GM19238 (cell line): ENCODE measurements around the gene NAXD.
"Not testable (repeated sequence)": the region's sequence is repeated elsewhere in the genome, so short reads cannot be mapped to it uniquely, and the experiment has no call there.

Experiments
- DNase-seq: peaks from one replicate; pipeline ENCODE4 v3.0.0; 2011; ENCODE audit warnings: low spot score; ENCODE audit not compliant: insufficient read length

Gene NAXD

GRCh38 chr13:110662777-110663443, 47.6 kb downstream of the NAXD start:
- DNase-seq = no peak

DNA sequence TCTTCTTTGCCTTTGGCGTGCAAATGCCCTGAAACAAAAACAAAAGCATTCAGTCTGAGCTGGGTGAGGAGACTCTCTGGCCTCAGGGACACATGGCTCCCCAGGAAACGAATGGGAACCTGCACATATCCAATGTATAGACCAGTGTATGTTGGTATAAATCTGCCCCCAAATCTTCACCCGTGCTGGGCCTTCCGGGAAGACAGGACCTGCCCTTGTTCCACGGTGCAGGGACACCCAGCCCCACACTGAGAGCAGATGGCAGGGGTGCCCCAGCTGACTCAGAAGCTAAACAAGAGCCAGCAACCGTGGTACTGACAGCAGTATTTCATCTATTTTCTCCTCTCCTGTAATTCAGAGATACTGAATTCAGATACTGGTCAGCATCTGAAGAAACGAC, 48.1 kb downstream of the NAXD start:
- no peak for DNase-seq

- DNase-seq = no peak
Observed at GRCh38 chr13:110664041-110664440, 48.7 kb downstream of the NAXD start.

DNA sequence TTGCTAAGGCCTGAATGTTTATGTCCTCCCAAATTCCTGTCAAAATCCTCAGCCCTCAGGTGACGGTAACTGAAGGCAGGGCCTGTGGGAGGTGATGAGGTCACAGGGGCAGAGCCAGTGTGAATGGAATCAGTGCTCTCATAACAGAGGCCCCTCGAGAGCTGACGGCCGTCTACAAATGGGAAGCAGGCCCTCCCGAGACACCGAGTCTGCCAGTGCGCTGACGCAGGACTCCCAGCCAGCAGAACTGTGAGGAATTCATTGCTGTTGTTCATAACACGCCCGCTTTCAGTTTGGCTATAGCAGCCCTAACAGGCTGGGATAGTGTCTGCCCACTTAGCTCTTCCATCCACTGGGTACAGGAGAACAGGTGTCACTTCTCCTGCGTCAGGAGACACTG, 49.3 kb downstream of the NAXD start:
- no peak for DNase-seq

- no peak for DNase-seq
Observed at GRCh38 chr13:110665491-110666254, 50.3 kb downstream of the NAXD start.

- no peak for DNase-seq
Observed at GRCh38 chr13:110666255-110666533, 50.8 kb downstream of the NAXD start.

DNA sequence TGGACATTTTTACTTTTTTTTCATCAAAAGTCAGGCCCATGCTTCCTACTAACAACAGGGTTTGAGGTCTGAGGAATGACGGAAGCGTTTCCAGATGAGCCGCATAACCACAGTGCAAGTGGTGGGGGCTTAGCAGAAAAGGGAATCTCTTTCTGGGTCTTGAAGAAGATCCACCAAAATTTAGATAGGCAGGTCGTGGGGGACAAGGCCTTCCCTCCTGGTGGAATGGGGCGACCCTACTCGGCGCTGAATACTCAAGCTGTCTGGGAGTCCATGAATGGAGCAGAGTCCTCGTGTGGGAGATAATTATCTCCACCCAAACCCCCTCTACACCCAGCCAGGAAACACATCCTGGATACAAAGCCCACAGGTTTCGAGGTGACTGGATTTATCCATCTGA, 53.7 kb downstream of the NAXD start:
- no peak for DNase-seq

DNA sequence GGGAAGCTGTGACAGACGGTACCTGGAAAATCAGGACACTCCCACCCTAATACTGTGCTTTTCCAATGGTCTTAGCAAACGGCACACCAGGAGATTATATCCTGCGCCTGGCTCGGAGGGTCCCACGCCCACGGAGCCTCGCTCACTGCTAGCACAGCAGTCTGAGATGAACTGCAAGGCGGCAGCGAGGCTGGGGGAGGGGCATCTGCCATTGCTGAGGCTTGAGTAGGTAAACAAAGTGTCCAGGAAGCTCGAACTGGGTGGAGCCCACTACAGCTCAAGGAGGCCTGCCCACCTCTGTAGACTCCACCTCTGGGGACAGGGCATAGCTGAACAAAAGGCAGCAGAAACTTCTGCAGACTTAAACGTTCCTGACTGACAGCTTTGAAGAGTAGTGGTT, 54.5 kb downstream of the NAXD start:
- DNase-seq = not testable (repeated sequence)

GRCh38 chr13:110676595-110677587, 61.5 kb downstream of the NAXD start:
- peak; percentile 26 for DNase-seq

GRCh38 chr13:110677731-110678545, 62.6 kb downstream of the NAXD start:
- DNase-seq = no peak

DNA sequence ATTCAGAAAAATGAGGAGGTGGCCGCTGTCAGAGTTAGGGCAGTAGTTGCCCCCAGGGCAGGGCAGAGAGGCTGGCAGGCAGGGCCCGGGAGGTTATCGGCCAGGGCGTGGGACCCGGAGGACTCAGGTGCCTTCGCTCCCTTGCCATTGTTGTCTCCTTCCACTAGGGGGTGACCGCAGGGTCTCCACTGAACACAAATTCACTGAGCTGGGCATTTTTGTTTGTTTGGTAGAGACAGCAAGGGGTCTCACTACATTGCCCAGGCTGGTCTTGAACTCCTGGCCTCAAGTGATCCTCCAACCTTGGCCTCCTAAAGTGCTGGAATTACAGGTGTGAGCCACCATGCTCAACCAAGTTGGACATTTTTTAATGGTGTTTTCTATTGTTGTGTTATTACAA, 65.5 kb downstream of the NAXD start:
- DNase-seq = no peak

GRCh38 chr13:110681868-110682550, 66.7 kb downstream of the NAXD start:
- DNase-seq = no peak

DNA sequence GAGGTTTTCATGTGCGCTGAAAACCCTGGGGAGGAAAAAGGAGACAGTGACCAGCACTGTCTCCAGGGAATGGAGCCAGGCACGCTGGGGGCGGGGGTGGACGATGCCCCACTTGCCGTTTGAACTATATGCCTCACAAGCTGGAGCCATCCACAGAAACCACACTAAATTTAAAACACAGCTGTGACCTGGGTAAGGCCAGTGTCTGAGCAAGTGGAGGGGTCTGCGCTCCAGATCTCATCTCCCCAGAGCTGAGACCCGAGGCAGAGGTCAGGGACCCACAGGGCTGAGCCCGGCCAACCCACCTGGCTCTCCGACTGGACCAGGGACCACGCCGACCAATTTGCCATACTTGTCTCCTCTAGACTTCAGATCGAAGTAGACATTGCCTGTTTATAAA, 67.4 kb downstream of the NAXD start:
- DNase-seq = no peak

GRCh38 chr13:110683203-110683883, 68.0 kb downstream of the NAXD start:
- no peak for DNase-seq

GRCh38 chr13:110683921-110684320, 68.6 kb downstream of the NAXD start:
- no peak for DNase-seq

DNA sequence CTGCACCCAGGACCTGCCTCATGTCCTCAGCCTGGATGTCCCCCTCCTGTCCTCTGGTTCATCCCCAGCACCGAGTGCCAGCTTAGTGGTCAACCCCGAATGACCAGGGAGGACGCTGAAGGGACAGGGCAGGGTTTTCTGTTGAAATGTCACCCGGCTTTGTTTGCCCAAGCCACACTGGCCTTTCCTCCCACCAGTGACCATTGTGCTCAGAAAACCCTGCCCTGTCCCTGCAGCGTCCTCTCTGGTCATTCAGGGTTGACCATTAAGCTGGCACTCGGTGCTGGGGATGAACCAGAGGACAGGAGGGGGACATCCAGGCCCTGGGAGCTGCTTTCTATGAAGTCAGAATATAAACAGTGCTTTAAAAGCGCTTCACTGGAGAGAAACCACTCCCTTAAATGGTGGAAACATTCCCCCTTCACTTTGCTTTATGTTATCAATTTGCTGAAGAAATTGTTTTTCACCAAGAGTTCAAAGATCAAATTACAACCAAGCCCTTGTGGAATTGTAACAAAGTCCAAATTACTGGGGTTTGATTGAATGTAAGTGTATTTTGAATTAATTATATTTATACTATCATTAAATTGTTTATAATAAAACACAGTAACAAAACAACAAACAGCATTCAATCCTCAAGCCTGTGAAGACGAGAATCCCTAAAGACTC, 69.2 kb downstream of the NAXD start:
- no peak for DNase-seq

DNA sequence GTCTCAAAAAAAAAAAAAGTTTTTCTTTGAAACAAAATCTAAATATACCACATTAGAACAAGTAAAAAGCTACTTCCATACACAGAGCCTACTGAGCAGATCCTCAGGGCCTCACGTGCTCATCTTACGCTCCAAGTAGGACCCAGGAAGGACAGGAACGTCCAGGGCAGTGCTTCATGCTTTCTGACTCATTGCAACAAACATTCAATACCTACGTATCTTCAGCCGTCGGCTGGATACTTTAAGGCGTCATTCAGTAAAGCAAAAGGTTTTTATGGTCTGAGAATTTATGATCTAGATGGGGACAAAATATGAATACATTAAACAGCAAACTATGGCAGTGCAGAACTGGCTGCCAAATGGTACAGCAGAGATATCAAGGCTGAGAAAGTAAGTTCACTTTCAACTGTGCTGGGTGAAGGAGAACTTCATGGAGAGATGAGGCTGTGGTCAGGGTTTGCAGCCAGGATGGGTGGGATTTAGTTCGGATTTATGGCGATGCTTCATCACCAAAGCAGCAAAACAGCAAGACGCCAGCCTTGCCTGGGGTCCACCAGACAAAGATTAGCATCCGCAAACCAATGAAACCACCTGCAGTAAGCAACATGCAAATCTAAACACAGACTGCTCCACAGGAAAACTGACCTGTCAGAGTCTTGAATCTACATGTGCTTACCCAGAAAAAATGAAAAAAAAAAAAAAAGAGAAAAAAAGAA, 70.1 kb downstream of the NAXD start:
- no peak for DNase-seq

DNA sequence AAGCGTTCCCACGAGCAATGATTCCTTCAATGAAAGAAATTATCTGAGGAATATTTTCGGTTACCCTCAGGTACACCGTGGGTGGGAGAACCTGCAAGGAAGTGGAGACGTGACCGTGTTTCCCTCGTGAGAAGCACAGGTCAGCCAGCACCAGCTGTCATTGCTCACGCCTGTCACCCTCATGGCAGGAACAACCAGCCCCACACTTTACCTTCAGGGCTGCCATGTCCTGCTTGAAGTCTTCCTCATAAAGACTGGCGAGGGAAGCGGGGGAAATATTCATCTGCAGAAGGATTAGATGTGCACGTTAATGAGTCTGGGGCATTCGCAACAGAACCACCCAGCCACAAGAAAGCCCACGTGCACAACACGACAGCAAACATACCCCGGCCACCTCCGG, 72.4 kb downstream of the NAXD start:
- no peak for DNase-seq

- DNase-seq = no peak
Observed at GRCh38 chr13:110689041-110689440, 73.7 kb downstream of the NAXD start.
